HG03354 (cell line): Measurements from ENCODE around the gene ESPL1.
"Not testable (repeated sequence)": the region's sequence is repeated elsewhere in the genome, so short reads cannot be mapped to it uniquely, and the experiment has no call there.

ENCODE experiments used
- ATAC-seq: cut with Tn5 transposase; IDR thresholded peaks from one replicate; pipeline ENCODE4 v1.9.1; 2021; ENCODE audit warnings: mild to moderate bottlenecking; ENCODE audit not compliant: unreplicated experiment, poor library complexity, severe bottlenecking

Gene ESPL1

GRCh38 chr12:53330671-53331070, 62.6 kb downstream of the ESPL1 start:
- no peak for ATAC-seq

GRCh38 chr12:53332339-53332738, 64.2 kb downstream of the ESPL1 start:
- ATAC-seq: not testable (repeated sequence)

- no peak for ATAC-seq
These were observed 64.6 kb downstream of the ESPL1 start for GRCh38 chr12:53332744-53333143.

- ATAC-seq: no peak
These were observed 65.2 kb downstream of the ESPL1 start for GRCh38 chr12:53333289-53333688.

- ATAC-seq: no peak
These were observed 65.7 kb downstream of the ESPL1 start for GRCh38 chr12:53333845-53334244.

- no peak for ATAC-seq
These were observed 66.7 kb downstream of the ESPL1 start for GRCh38 chr12:53334822-53335221.

GRCh38 chr12:53336181-53336681, 68.1 kb downstream of the ESPL1 start, which contains the start of gene SP7:
TSS of gene SP7 (minus strand) at chr12:53336354. CDS start at chr12:53335646, 708 bp downstream.
- ATAC-seq: no peak

GRCh38 chr12:53338017-53338416, 69.9 kb downstream of the ESPL1 start:
- no peak for ATAC-seq

GRCh38 chr12:53338916-53339315, 70.8 kb downstream of the ESPL1 start:
- ATAC-seq: no peak

GRCh38 chr12:53340398-53340797, 72.3 kb downstream of the ESPL1 start:
- no peak for ATAC-seq
